MM.1S (cell line): ENCODE data around the gene CARD8.
A peak's percentile ranks its signal among the peaks of the same experiment; 100 is the strongest.

Experiments
- DNase-seq: peaks from one replicate; pipeline ENCODE4 v3.0.0-alpha.2; 2015
- H2AFZ ChIP-seq: fragments of 300-600 bp; sonication (generic); 2 replicates; pipeline ENCODE4 v1.6.0; 2016; ENCODE audit warnings: antibody characterized with exemption, low read length
- H3F3A ChIP-seq: fragments of 300-600 bp; sonication (generic); 2 replicates; pipeline ENCODE4 v1.6.1; 2016; ENCODE audit warnings: mild to moderate bottlenecking, antibody characterized with exemption, low read length, moderate library complexity, mixed read lengths; ENCODE audit not compliant: insufficient read depth
- H3K27ac ChIP-seq: fragments of 300-600 bp; sonication (generic); 2 replicates; pipeline ENCODE4 v1.5.1; 2016; ENCODE audit warnings: mild to moderate bottlenecking, low read length
- H3K27me3 ChIP-seq: fragments of 300-600 bp; sonication (generic); replicated peaks from 2 replicates; pipeline ENCODE4 v1.6.0; 2016; ENCODE audit warnings: low read length; ENCODE audit not compliant: insufficient read depth
- H3K36me3 ChIP-seq: fragments of 300-600 bp; sonication (generic); replicated peaks from 2 replicates; pipeline ENCODE4 v1.6.1; 2016; ENCODE audit warnings: mild to moderate bottlenecking, low read length, mixed read lengths; ENCODE audit not compliant: insufficient read depth
- H3K4me1 ChIP-seq: fragments of 300-600 bp; sonication (generic); 2 replicates; pipeline ENCODE4 v1.6.1; 2016; ENCODE audit warnings: low read length, mixed read lengths
- H3K4me2 ChIP-seq: fragments of 300-600 bp; sonication (generic); 2 replicates; pipeline ENCODE4 v1.6.0; 2016; ENCODE audit warnings: low read depth, low read length
- H3K4me3 ChIP-seq: fragments of 300-600 bp; sonication (generic); 2 replicates; pipeline ENCODE4 v1.5.1; 2016; ENCODE audit warnings: low read length, mixed read lengths
- H3K79me2 ChIP-seq: fragments of 300-600 bp; sonication (generic); 2 replicates; pipeline ENCODE4 v1.6.1; 2016; ENCODE audit warnings: mixed run types, low read length, mixed read lengths
- H3K9ac ChIP-seq: fragments of 300-600 bp; sonication (generic); 2 replicates; pipeline ENCODE4 v1.6.1; 2016; ENCODE audit warnings: low read length, mixed read lengths
- H3K9me2 ChIP-seq: fragments of 300-600 bp; sonication (generic); replicated peaks from 2 replicates; pipeline ENCODE4 v1.6.1; 2016; ENCODE audit warnings: mild to moderate bottlenecking, low read length, mixed read lengths; ENCODE audit not compliant: insufficient read depth
- H3K9me3 ChIP-seq: fragments of 300-600 bp; sonication (generic); replicated peaks from 2 replicates; pipeline ENCODE4 v1.6.1; 2016; ENCODE audit warnings: mild to moderate bottlenecking, low read length, mixed read lengths; ENCODE audit not compliant: insufficient read depth
- H4K20me1 ChIP-seq: fragments of 300-600 bp; sonication (generic); 2 replicates; pipeline ENCODE4 v1.6.1; 2016; ENCODE audit warnings: mild to moderate bottlenecking, low read length, moderate library complexity, mixed read lengths; ENCODE audit not compliant: insufficient read depth
- CTCF ChIP-seq: fragments of 300-600 bp; sonication (generic); IDR thresholded peaks from 2 replicates; pipeline ENCODE4 v1.5.1; 2016; ENCODE audit warnings: antibody characterized with exemption, low read length, mixed read lengths
- EZH2 ChIP-seq: fragments of 300-600 bp; sonication (generic); optimal IDR thresholded peaks from 2 replicates; pipeline ENCODE3; 2017; ENCODE audit warnings: low read depth, mild to moderate bottlenecking, antibody characterized with exemption, low read length, mixed read lengths
- EZH2phosphoT487 ChIP-seq: fragments of 300-600 bp; sonication (generic); IDR thresholded peaks from 2 replicates; pipeline ENCODE4 v1.6.1; 2018; ENCODE audit warnings: antibody characterized with exemption, low read length

CARD8 gene

GRCh38 chr19:48216933-48217332, 38.8 kb downstream of the CARD8 start:
- Histone ChIP-seq H3K36me3 (no peaks in the 10 kb centered on the region), H3K79me2 (no peaks in the 10 kb centered on the region), H3K27ac (no peak overlapping the region), H3K4me3 (no peak overlapping the region), H3K9ac (no peak overlapping the region), H3K9me3 (no peaks in the 10 kb centered on the region), H3K9me2 (no peaks in the 10 kb centered on the region), H3F3A (no peaks in the 10 kb centered on the region), H3K27me3 (no peaks in the 10 kb centered on the region), H4K20me1 (no peaks in the 10 kb centered on the region), H3K4me2 (no peak overlapping the region), H3K4me1 (no peaks in the 10 kb centered on the region), H2AFZ (no peak overlapping the region)
- DNase-seq = no peak
- no peak for TF ChIP-seq EZH2phosphoT487
- no peak for TF ChIP-seq EZH2
- no peak for TF ChIP-seq CTCF

- Histone ChIP-seq H4K20me1 (no peaks in the 10 kb centered on the region), H3K9me2 (no peaks in the 10 kb centered on the region), H3K27me3 (no peaks in the 10 kb centered on the region), H3K9me3 (no peaks in the 10 kb centered on the region), H3K4me3 (no peak overlapping the region), H2AFZ (no peak overlapping the region), H3F3A (0 out of 2 replicates have a peak, but pooled peaks cover 4% of the 10 kb centered on the region), H3K9ac (no peak overlapping the region), H3K4me1 (0 out of 2 replicates have a peak, but pooled peaks cover 5% of the 10 kb centered on the region), H3K4me2 (no peak overlapping the region), H3K27ac (no peak overlapping the region), H3K36me3 (no peaks in the 10 kb centered on the region), H3K79me2 (no peaks in the 10 kb centered on the region)
- no peak for TF ChIP-seq EZH2
- no peak for TF ChIP-seq CTCF
- no peak for TF ChIP-seq EZH2phosphoT487
- DNase-seq = no peak
Observed at GRCh38 chr19:48213959-48214358, 41.8 kb downstream of the CARD8 start.

GRCh38 chr19:48210005-48210404, 45.7 kb downstream of the CARD8 start:
- Histone ChIP-seq H3K4me1 (0 out of 2 replicates have a peak, but pooled peaks cover 6% of the 10 kb centered on the region), H3K27ac (peak overlapping the region; percentile 40; the same call in 1 of the 2 replicates), H3K9me3 (no peaks in the 10 kb centered on the region), H3K36me3 (no peaks in the 10 kb centered on the region), H4K20me1 (no peaks in the 10 kb centered on the region), H3K4me3 (no peak overlapping the region), H3K4me2 (no peak overlapping the region), H2AFZ (no peak overlapping the region), H3K9me2 (no peaks in the 10 kb centered on the region), H3K27me3 (no peaks in the 10 kb centered on the region), H3K9ac (0 out of 2 replicates have a peak overlapping the region, but pooled peaks have one; percentile 2), H3F3A (0 out of 2 replicates have a peak, but pooled peaks cover 4% of the 10 kb centered on the region), H3K79me2 (peaks cover 7% of the 10 kb centered on the region)
- peak; percentile 11 for DNase-seq
- TF ChIP-seq EZH2phosphoT487 (no peak), CTCF (no peak), EZH2 (no peak)
